Activated naive CD4-positive, alpha-beta T cell treated with anti-CD3 and anti-CD28 coated beads, Interleukin-2, amount 10 ng/mL, durations not matched to agents 7 days and 5 days (primary cell): ENCODE data around the gene ANGEL1.

Experiments used
- CTCF ChIA-PET: fragments of 350-600 bp; sonication (Branson Sonifier 250); formaldehyde crosslinking; loops from one replicate; lab custom pipeline; 2021; ENCODE audit warnings: antibody characterized with exemption; lab: Charles Lee
- DNase-seq: peaks from one replicate; pipeline ENCODE4 v3.0.0-alpha.2; 2020
- H3K27ac Mint-ChIP-seq: one replicate; pipeline ENCODE4 v1.8.0; 2021; ENCODE audit warnings: mild to moderate bottlenecking, moderate library complexity, mixed read lengths
- H3K27me3 Mint-ChIP-seq: one replicate; pipeline ENCODE4 v1.8.0; 2021; ENCODE audit warnings: mild to moderate bottlenecking, mixed read lengths
- H3K36me3 Mint-ChIP-seq: one replicate; pipeline ENCODE4 v1.8.0; 2021; ENCODE audit warnings: mixed read lengths
- H3K4me1 Mint-ChIP-seq: one replicate; pipeline ENCODE4 v1.8.0; 2021; ENCODE audit warnings: mixed read lengths
- H3K4me3 Mint-ChIP-seq: one replicate; pipeline ENCODE4 v1.8.0; 2021; ENCODE audit warnings: mild to moderate bottlenecking, moderate library complexity, mixed read lengths
- H3K9me3 Mint-ChIP-seq: one replicate; pipeline ENCODE4 v1.8.0; 2021; ENCODE audit warnings: mixed read lengths

The ANGEL1 gene

DNA sequence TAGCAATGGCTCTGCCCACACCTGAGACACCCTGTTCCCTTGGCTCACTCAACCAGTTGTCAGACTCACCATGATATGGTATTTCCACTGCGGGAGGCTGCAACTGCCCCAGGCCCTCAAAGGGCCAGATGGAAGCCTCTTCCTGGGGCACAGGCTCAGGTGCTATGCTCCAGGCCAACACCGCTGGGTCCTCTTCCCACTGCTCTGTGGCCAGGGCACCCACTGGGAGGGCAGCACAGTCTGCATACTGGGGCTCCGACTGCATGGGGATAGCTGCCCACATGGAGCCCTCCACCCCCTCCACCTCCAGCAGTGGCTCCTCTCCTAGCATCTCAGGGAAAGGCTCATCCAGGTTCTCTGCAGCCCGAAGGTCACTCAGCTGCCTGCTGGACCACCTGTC is 3.7 kb downstream of the ANGEL1 start:
- Mint-ChIP-seq H3K36me3 (peaks cover 21% of the 10 kb centered on the region), H3K9me3 (no peaks in the 10 kb centered on the region), H3K27ac (no peak overlapping the region), H3K4me1 (peaks cover 21% of the 10 kb centered on the region), H3K4me3 (no peak overlapping the region), H3K27me3 (no peaks in the 10 kb centered on the region)
- CTCF ChIA-PET, result interaction anchor here (0.5 to 5.4 kb wide), 4 partner anchors 26 to 100 kb away, joined by 3 to 88 read pairs (median 6); no protein-coding TSS in a partner anchor
- DNase-seq, result no peak

- Mint-ChIP-seq H3K9me3 (no peaks in the 10 kb centered on the region), H3K4me1 (peaks cover 19% of the 10 kb centered on the region), H3K4me3 (no peak overlapping the region), H3K27ac (no peak overlapping the region), H3K36me3 (peaks cover 31% of the 10 kb centered on the region), H3K27me3 (no peaks in the 10 kb centered on the region)
- DNase-seq, result no peak
- CTCF ChIA-PET, result interaction anchor here (1.1 to 3.6 kb wide), 4 partner anchors 18 to 262 kb away, joined by 4 to 17 read pairs (median 7); no protein-coding TSS in a partner anchor
Measured at GRCh38 chr14:76808011-76808410, 4.7 kb downstream of the ANGEL1 start.

DNA sequence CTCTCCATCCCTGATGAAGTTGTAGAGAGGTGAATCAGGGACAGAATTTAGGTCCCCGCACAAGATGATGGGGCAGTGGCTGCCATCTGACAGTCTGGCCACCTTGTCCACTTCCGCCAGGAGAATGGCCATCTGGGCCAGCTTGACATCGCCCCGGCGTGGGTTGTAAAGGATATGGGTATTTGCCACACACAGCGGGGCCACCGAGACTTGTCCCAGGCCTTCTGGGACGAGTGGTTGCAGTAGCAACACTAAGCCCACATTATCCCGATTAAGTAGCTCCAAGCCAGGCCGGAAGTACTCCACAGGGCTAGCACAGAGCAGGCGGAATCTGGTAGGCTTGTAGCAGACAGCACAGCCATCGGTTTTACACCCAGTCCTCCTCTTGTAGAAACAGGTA is 6.2 kb downstream of the ANGEL1 start:
- Mint-ChIP-seq H3K27ac (no peak overlapping the region), H3K4me3 (no peak overlapping the region), H3K4me1 (peaks cover 11% of the 10 kb centered on the region), H3K36me3 (peaks cover 40% of the 10 kb centered on the region), H3K9me3 (no peaks in the 10 kb centered on the region), H3K27me3 (no peaks in the 10 kb centered on the region)
- CTCF ChIA-PET, result interaction anchor here (1.2 to 3.6 kb wide), 4 partner anchors 20 to 264 kb away, joined by 4 to 17 read pairs (median 7); no protein-coding TSS in a partner anchor
- DNase-seq, result no peak

- H3K4me1 Mint-ChIP-seq, result no peaks in the 10 kb centered on the region
- no peaks in the 10 kb centered on the region for H3K9me3 Mint-ChIP-seq
- H3K27ac Mint-ChIP-seq, result no peak overlapping the region
- H3K36me3 Mint-ChIP-seq, result peaks cover 21% of the 10 kb centered on the region
- CTCF ChIA-PET, result no interaction called here
- no peak for DNase-seq
- H3K4me3 Mint-ChIP-seq, result no peak overlapping the region
- H3K27me3 Mint-ChIP-seq, result no peaks in the 10 kb centered on the region
Measured at GRCh38 chr14:76793956-76794355, 18.7 kb downstream of the ANGEL1 start.

DNA sequence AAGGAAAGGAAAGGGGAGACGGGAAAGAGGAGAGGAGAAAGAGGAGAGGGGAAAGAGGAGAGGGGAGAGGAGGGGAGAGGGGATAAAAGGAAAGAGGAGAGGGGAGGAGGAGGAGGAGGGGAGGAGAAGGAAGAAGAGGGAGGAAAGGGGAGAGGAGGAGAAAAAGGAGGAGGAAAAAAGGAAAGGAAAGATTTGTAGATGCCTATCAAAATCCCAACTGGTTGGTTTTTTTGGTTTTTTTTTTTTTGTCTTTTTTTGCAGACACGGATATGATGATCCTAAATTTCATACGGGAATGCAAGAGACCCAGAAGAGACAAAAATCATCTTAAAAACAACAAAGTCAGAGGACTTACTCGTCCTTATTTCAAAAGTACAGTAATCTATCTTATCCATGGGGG is 19.4 kb downstream of the ANGEL1 start:
- CTCF ChIA-PET, result no interaction called here

DNA sequence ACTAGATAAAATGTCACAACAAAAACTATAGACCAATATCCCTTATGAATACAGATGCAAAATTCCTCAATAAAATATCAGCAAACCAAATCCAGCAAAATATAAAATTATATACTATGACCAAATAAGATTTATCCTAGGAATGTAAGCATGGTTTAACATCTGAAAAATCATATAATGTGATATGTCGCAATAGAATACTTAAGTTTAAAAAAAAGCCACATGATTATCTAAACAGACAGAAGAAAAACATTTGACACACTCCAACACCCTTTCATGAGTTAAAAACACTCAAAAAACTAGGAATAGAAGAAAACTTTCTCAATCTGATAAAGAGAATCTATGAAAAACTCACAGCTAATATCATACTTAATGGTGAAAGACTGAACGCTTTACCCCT is 20.3 kb downstream of the ANGEL1 start:
- no peaks in the 10 kb centered on the region for H3K9me3 Mint-ChIP-seq
- CTCF ChIA-PET, result no interaction called here
- no peaks in the 10 kb centered on the region for H3K4me1 Mint-ChIP-seq
- no peak overlapping the region for H3K4me3 Mint-ChIP-seq
- H3K36me3 Mint-ChIP-seq, result peaks cover 12% of the 10 kb centered on the region
- H3K27ac Mint-ChIP-seq, result no peak overlapping the region
- DNase-seq, result no peak
- no peaks in the 10 kb centered on the region for H3K27me3 Mint-ChIP-seq

More for the DNA sequence above, 19.4 kb downstream of the ANGEL1 start:
- no peak overlapping the region for H3K4me3 Mint-ChIP-seq
- no peaks in the 10 kb centered on the region for H3K27me3 Mint-ChIP-seq
- H3K4me1 Mint-ChIP-seq, result no peaks in the 10 kb centered on the region
- no peak for DNase-seq
- no peaks in the 10 kb centered on the region for H3K9me3 Mint-ChIP-seq
- peaks cover 18% of the 10 kb centered on the region for H3K36me3 Mint-ChIP-seq
- H3K27ac Mint-ChIP-seq, result no peak overlapping the region

- no peaks in the 10 kb centered on the region for H3K9me3 Mint-ChIP-seq
- no peak for DNase-seq
- CTCF ChIA-PET, result interaction anchor here (0.9 to 9.0 kb wide), 2 partner anchors 19 to 78 kb away, joined by 4 to 127 read pairs; no protein-coding TSS in a partner anchor
- H3K27ac Mint-ChIP-seq, result peak overlapping the region; percentile 28
- no peak overlapping the region for H3K4me3 Mint-ChIP-seq
- no peaks in the 10 kb centered on the region for H3K27me3 Mint-ChIP-seq
- peaks cover 13% of the 10 kb centered on the region for H3K36me3 Mint-ChIP-seq
- peaks cover 20% of the 10 kb centered on the region for H3K4me1 Mint-ChIP-seq
Measured at GRCh38 chr14:76786601-76787000, 26.1 kb downstream of the ANGEL1 start.

- Mint-ChIP-seq H3K4me1 (peaks cover 26% of the 10 kb centered on the region), H3K9me3 (no peaks in the 10 kb centered on the region), H3K27ac (no peak overlapping the region), H3K27me3 (no peaks in the 10 kb centered on the region), H3K4me3 (no peak overlapping the region), H3K36me3 (peaks cover 7% of the 10 kb centered on the region)
- CTCF ChIA-PET, result interaction anchor here (0.8 to 9.0 kb wide), 16 partner anchors 11 to 339 kb away, joined by 3 to 127 read pairs (median 7); partner anchors contain the start of genes ANGEL1 and VASH1
- DNase-seq, result peak; percentile 72
Measured at GRCh38 chr14:76784881-76785280, 27.8 kb downstream of the ANGEL1 start.

DNA sequence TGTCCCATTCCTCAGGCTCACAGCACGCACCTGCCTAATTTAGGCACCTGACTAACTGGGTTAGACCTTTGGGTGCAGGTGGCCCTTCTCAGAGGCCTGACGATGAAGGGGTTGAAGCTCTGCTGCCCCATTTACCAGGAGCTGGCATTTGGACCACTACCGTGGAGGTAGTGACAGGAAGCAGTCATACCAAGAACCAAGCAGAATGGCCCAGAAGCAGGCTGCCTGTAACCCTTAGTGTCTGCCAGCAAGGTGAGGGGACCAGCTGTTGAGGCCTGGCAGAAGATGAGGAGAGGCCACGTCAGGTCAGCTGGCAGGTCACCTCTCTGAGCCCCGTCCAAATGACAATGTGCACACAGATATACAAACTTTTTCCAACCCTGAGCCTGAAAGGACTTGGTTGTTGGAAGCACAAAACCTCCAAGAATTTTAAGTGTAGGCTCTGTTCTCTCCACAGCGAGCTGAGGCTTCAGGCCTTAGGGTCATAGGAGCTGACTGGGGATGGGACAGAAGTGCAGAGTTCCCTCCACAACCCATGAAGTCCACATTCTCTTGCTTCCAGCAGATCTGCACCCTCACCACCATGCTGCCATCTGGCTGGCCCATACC is 28.3 kb downstream of the ANGEL1 start:
- Mint-ChIP-seq H3K27me3 (no peaks in the 10 kb centered on the region), H3K27ac (peak overlapping the region; percentile 11), H3K4me1 (peaks cover 26% of the 10 kb centered on the region), H3K36me3 (peaks cover 7% of the 10 kb centered on the region), H3K9me3 (no peaks in the 10 kb centered on the region), H3K4me3 (no peak overlapping the region)
- no peak for DNase-seq
- CTCF ChIA-PET, result interaction anchor here (0.6 to 9.0 kb wide), 14 partner anchors 11 to 340 kb away, joined by 3 to 127 read pairs (median 8); partner anchors contain the start of genes ANGEL1 and VASH1

- no peak overlapping the region for H3K4me3 Mint-ChIP-seq
- H3K27me3 Mint-ChIP-seq, result no peaks in the 10 kb centered on the region
- no peak for DNase-seq
- H3K36me3 Mint-ChIP-seq, result peaks cover 4% of the 10 kb centered on the region
- H3K27ac Mint-ChIP-seq, result peak overlapping the region; percentile 84
- peaks cover 31% of the 10 kb centered on the region for H3K4me1 Mint-ChIP-seq
- CTCF ChIA-PET, result interaction anchor here (1.1 to 9.0 kb wide), 9 partner anchors 10 to 288 kb away, joined by 3 to 127 read pairs (median 8); partner anchors contain the start of gene ANGEL1
- H3K9me3 Mint-ChIP-seq, result no peaks in the 10 kb centered on the region
Measured at GRCh38 chr14:76782885-76783566, 29.7 kb downstream of the ANGEL1 start.

- Mint-ChIP-seq H3K27ac (peak overlapping the region; percentile 84), H3K9me3 (no peaks in the 10 kb centered on the region), H3K4me3 (no peak overlapping the region), H3K36me3 (peaks cover 4% of the 10 kb centered on the region), H3K4me1 (peaks cover 38% of the 10 kb centered on the region), H3K27me3 (no peaks in the 10 kb centered on the region)
- CTCF ChIA-PET, result interaction anchor here (1.1 to 9.0 kb wide), 7 partner anchors 9 to 288 kb away, joined by 3 to 127 read pairs (median 5); partner anchors contain the start of gene ANGEL1
- no peak for DNase-seq
Measured at GRCh38 chr14:76782115-76782884, 30.4 kb downstream of the ANGEL1 start.

DNA sequence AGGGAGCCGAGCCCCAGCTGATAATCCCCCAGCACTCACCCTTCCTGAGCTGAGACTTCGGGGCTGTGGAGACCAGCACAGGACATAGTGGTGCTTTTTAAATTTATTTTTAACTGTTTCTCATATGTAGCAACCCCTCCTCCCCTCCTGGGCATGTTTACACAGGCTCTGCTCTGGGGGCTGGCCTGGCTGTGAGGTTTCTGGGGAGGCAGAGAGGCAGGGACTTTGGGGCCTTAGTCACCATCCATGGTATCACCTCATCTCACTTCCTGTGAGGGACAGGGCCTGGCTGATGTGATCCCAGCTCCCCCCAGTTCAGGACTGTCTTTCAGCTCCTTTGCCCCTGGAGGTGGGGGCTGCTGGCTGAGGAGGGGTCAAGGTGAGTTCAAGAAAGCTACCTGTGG is 31.0 kb downstream of the ANGEL1 start:
- CTCF ChIA-PET, result interaction anchor here (1.6 to 9.0 kb wide), 3 partner anchors 15 to 73 kb away, joined by 5 to 127 read pairs (median 37); partner anchors contain the start of gene ANGEL1
- peaks cover 4% of the 10 kb centered on the region for H3K36me3 Mint-ChIP-seq
- no peak overlapping the region for H3K4me3 Mint-ChIP-seq
- H3K9me3 Mint-ChIP-seq, result no peaks in the 10 kb centered on the region
- no peak for DNase-seq
- H3K27me3 Mint-ChIP-seq, result no peaks in the 10 kb centered on the region
- H3K4me1 Mint-ChIP-seq, result peaks cover 38% of the 10 kb centered on the region
- H3K27ac Mint-ChIP-seq, result peak overlapping the region; percentile 67

GRCh38 chr14:76780875-76781647 is 31.6 kb downstream of the ANGEL1 start:
- Mint-ChIP-seq H3K27ac (peak overlapping the region; percentile 67), H3K27me3 (no peaks in the 10 kb centered on the region), H3K36me3 (peaks cover 3% of the 10 kb centered on the region), H3K4me1 (peaks cover 38% of the 10 kb centered on the region), H3K4me3 (no peak overlapping the region), H3K9me3 (no peaks in the 10 kb centered on the region)
- CTCF ChIA-PET, result interaction anchor here (1.6 to 9.0 kb wide), 3 partner anchors 15 to 72 kb away, joined by 5 to 127 read pairs (median 37); partner anchors contain the start of gene ANGEL1
- no peak for DNase-seq
